ENCODE data around the gene TMEM121B. TPM values are rescaled to one million over a fixed set of nuclear protein-coding genes. Genes with fewer than 3 reads are reported as not detected.

Gene TMEM121B
- total and polyA plus RNA-seq, 2 experiments from 2014 or later: 2.0 to 7.2 TPM

DNA sequence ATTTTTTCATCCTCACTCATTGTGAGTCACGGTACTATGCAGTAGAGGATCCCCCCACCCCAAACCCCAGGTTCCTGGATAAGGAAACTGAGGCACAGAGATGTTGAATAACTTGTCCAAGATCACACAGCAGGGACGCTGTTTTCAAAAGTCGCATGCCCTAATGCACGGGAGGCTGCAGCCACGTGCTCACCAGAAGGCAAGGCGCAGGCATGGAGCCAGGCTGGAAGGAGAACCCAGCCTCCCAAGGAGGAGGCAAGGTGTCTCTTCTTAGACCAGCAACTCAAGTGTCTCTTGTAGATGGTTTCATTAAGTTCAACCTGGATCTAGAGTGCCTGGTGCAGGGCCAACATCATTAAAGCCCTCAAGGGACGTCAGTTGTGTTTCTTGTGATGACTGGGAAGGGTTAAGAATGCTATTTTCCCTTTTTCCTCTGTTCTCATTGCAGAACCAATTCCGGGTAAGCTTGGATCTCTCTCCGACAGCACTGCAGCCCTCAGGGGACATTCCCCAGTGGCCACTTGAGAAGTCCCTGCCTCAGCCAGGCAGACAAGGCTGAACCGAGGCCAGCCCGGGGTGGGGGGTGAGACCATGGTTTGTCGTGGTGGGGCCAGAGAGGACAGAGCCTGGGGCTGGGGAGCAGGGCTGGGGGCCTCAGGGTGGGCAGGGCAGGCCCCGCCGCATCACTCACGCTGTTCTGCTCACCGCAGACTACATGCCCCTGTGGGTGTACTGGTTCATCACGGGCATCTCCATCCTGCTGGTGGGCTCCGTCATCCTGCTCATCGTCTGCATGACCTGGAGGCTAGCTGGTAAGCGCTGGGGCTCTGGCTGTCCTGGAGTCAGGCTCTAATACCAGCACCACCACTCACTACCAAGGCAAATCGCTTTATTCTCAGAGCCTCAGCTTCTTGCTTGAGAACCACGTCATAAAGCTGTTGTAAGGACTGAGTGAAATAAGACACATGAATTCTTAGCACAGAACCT is 15.7 kb downstream of the TMEM121B start:
- Histone ChIP-seq H2AFZ (no peak overlapping the region), H3K27me3 (ENCODE audit: insufficient read depth) (no peaks in the 10 kb centered on the region), H3K9me2 (ENCODE audit: insufficient read depth) (no peaks in the 10 kb centered on the region), H3K36me3 (ENCODE audit: insufficient read depth) (no peaks in the 10 kb centered on the region; the same call in 1 of the 2 replicates), H3K4me1 (ENCODE audit: insufficient read depth) (no peaks in the 10 kb centered on the region), H3K27ac (ENCODE audit: low read depth) (no peak overlapping the region), H3F3A (replicated peaks; ENCODE audit: low read depth) (0 out of 2 replicates have a peak, but pooled peaks cover 2% of the 10 kb centered on the region), H3K4me3 (no peak overlapping the region), H3K79me2 (replicated peaks; ENCODE audit: insufficient read depth) (no peaks in the 10 kb centered on the region), H3K4me2 (no peak overlapping the region), H4K20me1 (replicated peaks; ENCODE audit: insufficient read depth) (0 out of 2 replicates have a peak, but pooled peaks cover 3% of the 10 kb centered on the region)
- Mint-ChIP-seq H3K27me3 (ENCODE audit: insufficient read depth, low read depth, poor library complexity) (peaks cover 5% of the 10 kb centered on the region), H3K36me3 (ENCODE audit: low read depth) (peaks cover 9% of the 10 kb centered on the region; the same call in 2 of the 3 replicates), H3K27ac (no peak overlapping the region), H3K4me1 (no peaks in the 10 kb centered on the region; the same call in 2 of the 3 replicates), H3K4me3 (no peak overlapping the region), H3K9me3 (no peaks in the 10 kb centered on the region; the same call in 2 of the 3 replicates)
- no peak for TF ChIP-seq EZH2phosphoT487 (IDR thresholded peaks at IDR 0.05; ENCODE audit: unreplicated experiment)
- no peak for TF ChIP-seq JUNB (IDR thresholded peaks at IDR 0.05; ENCODE audit: unreplicated experiment)
- TF ChIP-seq, protein P1, sequence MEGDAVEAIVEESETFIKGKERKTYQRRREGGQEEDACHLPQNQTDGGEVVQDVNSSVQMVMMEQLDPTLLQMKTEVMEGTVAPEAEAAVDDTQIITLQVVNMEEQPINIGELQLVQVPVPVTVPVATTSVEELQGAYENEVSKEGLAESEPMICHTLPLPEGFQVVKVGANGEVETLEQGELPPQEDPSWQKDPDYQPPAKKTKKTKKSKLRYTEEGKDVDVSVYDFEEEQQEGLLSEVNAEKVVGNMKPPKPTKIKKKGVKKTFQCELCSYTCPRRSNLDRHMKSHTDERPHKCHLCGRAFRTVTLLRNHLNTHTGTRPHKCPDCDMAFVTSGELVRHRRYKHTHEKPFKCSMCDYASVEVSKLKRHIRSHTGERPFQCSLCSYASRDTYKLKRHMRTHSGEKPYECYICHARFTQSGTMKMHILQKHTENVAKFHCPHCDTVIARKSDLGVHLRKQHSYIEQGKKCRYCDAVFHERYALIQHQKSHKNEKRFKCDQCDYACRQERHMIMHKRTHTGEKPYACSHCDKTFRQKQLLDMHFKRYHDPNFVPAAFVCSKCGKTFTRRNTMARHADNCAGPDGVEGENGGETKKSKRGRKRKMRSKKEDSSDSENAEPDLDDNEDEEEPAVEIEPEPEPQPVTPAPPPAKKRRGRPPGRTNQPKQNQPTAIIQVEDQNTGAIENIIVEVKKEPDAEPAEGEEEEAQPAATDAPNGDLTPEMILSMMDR (conservative IDR thresholded peaks at IDR 0.05; ENCODE audit: low read depth in 2 of 2): no peak
- no peak for TF ChIP-seq ZNF331 (CRISPR knock-in tag; IDR thresholded peaks at IDR 0.05; ENCODE audit: low read depth)
- TF ChIP-seq, protein P2, sequence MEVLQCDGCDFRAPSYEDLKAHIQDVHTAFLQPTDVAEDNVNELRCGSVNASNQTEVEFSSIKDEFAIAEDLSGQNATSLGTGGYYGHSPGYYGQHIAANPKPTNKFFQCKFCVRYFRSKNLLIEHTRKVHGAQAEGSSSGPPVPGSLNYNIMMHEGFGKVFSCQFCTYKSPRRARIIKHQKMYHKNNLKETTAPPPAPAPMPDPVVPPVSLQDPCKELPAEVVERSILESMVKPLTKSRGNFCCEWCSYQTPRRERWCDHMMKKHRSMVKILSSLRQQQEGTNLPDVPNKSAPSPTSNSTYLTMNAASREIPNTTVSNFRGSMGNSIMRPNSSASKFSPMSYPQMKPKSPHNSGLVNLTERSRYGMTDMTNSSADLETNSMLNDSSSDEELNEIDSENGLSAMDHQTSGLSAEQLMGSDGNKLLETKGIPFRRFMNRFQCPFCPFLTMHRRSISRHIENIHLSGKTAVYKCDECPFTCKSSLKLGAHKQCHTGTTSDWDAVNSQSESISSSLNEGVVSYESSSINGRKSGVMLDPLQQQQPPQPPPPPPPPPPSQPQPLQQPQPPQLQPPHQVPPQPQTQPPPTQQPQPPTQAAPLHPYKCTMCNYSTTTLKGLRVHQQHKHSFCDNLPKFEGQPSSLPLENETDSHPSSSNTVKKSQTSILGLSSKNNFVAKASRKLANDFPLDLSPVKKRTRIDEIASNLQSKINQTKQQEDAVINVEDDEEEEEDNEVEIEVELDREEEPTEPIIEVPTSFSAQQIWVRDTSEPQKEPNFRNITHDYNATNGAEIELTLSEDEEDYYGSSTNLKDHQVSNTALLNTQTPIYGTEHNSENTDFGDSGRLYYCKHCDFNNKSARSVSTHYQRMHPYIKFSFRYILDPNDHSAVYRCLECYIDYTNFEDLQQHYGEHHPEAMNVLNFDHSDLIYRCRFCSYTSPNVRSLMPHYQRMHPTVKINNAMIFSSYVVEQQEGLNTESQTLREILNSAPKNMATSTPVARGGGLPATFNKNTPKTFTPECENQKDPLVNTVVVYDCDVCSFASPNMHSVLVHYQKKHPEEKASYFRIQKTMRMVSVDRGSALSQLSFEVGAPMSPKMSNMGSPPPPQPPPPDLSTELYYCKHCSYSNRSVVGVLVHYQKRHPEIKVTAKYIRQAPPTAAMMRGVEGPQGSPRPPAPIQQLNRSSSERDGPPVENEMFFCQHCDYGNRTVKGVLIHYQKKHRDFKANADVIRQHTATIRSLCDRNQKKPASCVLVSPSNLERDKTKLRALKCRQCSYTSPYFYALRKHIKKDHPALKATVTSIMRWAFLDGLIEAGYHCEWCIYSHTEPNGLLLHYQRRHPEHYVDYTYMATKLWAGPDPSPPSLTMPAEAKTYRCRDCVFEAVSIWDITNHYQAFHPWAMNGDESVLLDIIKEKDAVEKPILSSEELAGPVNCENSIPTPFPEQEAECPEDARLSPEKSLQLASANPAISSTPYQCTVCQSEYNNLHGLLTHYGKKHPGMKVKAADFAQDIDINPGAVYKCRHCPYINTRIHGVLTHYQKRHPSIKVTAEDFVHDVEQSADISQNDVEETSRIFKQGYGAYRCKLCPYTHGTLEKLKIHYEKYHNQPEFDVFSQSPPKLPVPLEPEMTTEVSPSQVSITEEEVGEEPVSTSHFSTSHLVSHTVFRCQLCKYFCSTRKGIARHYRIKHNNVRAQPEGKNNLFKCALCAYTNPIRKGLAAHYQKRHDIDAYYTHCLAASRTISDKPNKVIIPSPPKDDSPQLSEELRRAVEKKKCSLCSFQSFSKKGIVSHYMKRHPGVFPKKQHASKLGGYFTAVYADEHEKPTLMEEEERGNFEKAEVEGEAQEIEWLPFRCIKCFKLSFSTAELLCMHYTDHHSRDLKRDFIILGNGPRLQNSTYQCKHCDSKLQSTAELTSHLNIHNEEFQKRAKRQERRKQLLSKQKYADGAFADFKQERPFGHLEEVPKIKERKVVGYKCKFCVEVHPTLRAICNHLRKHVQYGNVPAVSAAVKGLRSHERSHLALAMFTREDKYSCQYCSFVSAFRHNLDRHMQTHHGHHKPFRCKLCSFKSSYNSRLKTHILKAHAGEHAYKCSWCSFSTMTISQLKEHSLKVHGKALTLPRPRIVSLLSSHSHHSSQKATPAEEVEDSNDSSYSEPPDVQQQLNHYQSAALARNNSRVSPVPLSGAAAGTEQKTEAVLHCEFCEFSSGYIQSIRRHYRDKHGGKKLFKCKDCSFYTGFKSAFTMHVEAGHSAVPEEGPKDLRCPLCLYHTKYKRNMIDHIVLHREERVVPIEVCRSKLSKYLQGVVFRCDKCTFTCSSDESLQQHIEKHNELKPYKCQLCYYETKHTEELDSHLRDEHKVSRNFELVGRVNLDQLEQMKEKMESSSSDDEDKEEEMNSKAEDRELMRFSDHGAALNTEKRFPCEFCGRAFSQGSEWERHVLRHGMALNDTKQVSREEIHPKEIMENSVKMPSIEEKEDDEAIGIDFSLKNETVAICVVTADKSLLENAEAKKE (CRISPR knock-in tag; IDR thresholded peaks at IDR 0.05): no peak
- no peak for TF ChIP-seq POLR2AphosphoS5 (IDR thresholded peaks at IDR 0.05; ENCODE audit: low read depth)
- DNase-seq (ENCODE audit: low spot score) (no peak), ATAC-seq (no peak)

Measured in GM23338 (cell line).